Right hindlimb (tissue), 1 donor: ENCODE data around the gene PRPF19.

ENCODE experiments used
- DNase-seq: peaks from one replicate; pipeline ENCODE4 v3.0.0-alpha.2; 2018

Gene PRPF19

DNA sequence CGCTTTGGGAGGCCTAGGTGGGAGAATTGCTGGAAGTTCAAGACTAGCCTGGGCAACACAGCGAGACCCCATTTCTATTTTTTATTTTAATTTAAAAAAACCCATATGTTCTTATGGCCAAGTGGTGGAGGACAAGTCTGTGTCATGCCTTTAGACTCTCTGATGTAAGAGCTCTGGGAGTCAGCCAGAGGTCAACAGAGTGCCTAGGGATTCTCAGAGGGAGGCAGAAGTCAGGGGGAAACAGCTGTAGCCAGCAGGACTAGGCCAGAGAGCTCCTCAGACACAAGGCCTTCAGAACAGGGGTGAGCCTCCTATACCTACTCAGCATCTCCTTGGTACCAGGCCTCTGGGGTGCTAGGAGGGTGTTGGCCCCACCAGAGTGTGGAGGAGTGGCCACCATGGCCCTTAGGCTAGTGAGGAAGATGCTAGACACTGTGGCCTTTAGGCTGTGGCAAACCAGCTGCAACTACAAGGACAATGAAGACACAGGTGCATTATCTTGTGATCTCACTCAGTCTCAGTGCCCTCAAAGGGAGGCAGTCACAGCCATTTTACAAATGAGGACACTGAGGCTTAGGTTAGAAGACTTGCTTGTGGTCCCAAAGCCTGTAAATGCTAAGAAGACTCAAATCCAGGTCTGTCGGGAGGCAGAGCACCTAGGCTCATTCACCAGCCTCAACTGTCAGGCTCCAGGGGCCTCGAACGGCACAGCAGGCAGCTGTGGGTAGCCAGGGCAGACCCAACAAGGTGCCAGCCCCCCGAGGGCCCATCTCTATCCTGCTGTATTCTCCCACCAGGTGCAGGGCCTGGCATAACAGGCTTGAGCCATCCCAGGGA is 34.0 kb downstream of the PRPF19 start:
- peak; percentile 76 for DNase-seq

DNA sequence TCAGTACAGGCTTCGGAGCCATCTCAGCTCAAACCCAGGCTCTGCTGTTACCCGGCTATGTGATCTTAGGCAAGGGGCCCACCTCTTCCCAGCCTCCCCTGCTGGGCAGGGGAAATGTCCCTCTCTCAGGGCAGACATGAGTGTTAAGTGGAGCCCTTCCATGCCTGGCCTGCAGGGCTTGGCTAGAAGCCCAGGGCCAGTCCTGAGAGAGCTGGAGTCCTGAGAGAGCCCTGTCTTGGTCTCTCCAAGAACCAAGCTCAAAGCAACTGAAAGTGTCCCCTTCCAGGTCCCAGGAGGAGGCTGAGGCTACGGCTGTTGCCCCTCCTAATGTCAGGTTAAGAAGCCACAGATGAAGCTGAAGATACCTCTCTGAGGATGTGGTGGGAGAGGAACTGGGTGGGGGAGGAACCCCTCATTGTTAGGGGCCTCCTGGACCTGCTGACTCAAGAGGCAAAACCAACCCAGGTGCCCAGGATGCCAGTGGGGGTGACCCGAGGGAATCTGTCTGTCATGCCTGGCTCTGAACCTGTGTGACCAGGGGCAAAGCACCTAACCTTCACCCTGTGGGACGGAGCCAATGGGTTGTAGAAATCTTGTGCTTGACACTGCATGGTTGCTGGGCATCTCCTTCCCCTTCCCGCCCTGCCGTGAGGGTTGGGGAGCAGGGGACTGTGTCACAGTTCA is 34.9 kb downstream of the PRPF19 start:
- no peak for DNase-seq

DNA sequence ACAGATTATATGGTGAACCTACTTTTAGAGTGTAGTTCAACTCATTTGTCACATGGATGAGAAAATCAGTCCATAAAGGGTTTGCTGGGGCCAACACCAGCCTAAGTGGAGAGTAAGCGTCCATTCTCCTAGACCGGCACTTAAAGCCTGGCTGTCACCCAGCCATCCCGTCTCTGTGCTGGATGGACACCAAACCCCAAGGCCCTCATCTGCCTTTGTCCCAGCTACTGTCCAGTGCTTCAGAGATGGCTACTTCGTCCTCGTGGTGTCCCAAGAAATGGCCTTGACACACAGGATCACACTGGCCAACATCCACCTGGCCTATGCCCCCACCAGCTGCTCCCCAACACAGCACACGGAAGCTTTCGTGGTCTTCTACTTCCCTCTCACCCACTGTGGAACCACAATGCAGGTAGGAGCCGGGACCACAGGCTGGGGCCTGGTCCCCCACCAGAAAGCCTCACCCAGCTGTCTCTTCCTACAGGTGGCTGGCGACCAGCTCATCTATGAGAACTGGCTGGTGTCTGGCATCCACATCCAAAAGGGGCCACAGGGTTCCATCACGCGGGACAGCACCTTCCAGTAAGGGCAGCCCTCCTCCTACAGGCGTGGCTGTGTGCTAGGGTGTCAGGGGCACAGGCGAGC is 35.5 kb downstream of the PRPF19 start:
- no peak for DNase-seq

DNA sequence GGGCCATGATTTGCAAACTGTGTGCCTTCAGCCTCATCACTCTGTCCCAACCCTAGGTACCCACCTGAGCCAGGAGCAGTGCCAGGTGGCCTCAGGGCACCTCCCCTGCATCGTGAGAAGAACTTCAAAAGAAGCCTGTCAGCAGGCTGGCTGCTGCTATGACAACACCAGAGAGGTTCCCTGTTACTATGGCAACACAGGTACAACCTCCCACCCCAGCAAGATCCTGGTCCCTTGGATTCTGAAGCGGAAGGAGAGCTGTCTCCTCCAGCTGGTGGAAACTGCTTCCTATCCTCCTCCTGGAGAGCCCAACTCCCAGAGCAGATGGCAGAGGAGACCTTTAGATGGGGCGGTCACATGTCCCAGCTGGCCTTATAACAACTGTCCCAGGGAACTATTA is 36.1 kb downstream of the PRPF19 start:
- DNase-seq: no peak

DNA sequence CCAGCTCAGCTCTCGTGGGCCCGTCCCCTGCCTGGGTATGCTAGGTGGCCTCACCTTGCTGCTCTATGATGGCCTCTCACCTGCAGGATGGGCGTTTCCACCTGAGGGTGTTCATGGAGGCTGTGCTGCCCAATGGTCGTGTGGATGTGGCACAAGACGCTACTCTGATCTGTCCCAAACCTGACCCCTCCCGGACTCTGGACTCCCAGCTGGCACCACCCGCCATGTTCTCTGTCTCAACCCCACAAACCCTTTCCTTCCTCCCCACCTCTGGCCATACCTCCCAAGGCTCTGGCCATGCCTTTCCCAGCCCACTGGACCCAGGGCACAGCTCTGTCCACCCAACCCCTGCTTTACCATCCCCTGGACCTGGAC is 36.9 kb downstream of the PRPF19 start:
- DNase-seq: no peak

DNA sequence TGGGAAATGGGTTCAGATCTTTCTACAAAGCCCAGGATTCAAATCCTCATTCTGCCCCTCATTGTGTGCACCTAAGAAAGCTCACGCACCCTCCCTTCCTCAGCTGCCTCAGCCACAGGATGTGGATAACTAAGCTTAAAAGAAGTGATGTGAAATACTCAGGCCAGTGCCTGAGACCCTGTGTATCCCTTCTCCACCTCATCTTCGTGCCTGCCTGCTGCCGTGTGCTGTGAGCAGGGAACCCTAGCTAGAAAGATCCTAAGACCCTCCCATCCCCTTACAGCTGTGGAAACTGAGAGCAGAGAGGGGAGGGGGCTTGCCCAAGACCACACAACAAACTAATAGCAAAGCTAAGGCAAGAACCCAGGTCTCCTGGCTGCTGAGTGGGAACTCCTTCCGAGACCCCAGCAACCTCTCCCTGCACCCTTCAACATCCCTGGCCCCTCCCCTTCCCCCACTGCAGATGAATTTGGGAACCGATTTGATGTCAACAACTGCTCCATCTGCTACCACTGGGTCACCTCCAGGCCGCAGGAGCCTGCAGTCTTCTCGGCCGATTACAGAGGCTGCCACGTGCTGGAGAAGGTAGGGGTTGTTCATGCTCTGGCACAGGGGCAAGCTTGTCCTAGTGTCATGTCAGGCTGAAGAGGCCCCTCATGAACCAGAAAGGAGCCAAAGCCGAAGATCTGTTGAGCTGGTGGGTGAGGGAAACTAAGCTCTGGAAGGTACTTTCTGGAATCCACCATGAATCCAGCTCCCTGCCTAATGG is 37.5 kb downstream of the PRPF19 start:
- DNase-seq: no peak

DNA sequence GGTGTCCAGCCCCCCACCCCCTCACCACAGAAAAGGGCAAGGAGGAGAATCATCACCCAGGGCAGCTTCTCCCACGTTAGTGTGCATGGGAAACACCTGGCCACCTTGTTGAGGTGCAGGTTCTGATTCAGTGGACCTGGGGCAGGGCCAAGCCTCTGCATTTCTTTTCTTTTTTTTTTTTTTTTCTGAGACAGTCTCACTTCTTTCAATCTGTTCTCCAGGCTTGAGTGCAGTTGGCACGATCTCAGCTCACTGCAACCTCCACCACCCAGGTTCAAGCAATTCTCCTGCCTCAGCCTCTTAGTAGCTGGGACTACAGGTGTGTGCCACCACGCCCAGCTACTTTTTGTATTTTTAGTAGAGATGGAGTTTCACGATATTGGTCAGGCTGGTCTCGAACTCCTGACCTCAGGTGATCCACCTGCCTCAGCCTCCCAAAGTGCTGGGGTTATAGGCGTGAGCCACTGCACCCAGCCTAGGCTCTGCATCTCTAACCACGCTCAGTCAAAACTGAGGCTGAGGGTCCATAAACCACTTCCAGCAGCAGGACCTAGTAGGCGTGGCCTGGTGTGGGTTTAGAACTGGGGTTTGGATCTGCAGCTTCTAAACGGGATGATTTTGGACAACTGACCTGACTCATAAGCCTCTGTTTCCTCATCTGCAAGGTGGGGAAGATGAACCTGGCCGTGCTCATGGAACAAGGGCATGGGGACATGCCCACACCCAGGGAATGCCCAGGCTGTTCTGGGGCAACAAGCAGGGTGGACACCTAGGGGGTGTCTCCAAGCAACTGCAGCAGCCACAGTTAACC is 38.3 kb downstream of the PRPF19 start:
- DNase-seq: no peak

DNA sequence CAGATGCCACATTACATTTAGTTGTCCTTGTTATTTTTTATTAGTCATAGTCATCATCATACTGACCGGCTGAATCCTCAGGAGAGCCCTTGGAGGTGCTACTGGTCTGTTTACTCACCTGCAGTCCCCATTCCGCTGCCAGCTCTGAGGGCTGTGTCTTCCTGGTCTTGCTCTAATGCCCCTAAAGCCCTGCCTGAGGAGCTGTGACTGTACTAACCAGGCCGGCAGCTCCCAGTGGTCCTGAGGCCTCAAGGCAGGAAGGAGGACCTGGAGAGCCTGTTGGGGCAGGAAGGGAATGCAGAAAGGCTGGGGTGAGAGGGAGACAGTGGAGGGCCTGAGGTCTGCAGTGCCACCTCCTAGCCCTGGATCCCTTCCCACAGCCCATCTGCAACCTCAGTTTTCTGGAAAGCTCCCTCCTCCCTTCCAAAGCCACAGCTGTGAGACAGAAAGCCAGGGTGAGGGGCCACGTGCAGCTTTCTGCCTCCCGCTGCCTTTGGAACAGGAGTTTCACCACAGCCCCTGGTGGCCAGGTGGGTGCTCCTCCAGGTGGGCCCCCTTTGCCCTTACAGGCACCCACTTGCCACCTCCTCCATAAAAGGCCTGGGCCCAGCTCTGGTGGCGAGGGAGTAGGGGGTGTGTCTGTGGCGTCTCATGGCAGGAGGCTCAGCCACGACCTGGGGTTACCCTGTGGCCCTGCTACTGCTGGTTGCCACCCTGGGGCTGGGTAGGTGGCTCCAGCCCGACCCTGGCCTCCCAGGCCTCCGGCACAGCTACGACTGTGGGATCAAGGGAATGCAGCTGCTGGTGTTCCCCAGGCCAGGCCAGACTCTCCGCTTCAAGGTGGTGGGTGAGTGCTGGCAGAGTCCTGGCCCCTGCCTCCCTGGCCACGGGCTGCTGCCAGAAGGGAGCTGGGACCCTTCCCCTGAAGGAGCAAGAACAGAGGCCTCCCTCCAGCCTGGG is 39.2 kb downstream of the PRPF19 start, which contains the start of gene ZP1:
ZP1 (plus strand) TSS at position 632 of the 960 bp plus-strand sequence; CDS start at position 652, 20 bp downstream.
- no peak for DNase-seq

DNA sequence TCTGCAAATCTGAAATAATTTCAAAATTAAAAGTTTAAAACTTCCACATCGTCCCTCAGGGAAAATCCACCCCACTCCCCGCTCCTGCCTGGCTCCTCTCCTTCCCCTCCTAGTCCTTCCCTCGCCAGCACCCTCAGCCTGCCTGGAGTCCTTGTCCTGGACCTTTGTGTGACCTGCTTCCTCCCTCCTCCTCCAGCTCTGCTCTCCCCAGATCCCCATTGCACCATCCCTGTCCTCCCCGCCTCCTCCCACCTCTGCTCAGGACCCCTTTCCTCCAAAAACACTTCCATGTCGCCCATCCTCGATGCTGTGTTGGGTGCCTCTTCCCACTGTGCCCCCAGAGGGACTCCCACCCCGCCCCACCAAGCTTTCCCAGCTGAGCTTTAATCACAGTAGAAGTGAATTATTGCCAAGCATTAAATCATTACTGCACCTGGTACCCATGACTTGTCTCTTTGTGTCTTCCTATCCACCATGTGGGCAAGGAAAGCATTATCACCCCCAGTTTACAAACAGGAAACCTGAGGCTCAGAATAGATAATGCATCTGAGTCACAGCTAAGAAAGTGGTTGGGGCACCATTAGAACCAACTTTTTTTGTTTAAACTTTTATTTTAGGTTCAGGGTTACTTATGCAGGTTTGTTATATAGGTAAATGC is 41.4 kb downstream of the PRPF19 start:
- no peak for DNase-seq

DNA sequence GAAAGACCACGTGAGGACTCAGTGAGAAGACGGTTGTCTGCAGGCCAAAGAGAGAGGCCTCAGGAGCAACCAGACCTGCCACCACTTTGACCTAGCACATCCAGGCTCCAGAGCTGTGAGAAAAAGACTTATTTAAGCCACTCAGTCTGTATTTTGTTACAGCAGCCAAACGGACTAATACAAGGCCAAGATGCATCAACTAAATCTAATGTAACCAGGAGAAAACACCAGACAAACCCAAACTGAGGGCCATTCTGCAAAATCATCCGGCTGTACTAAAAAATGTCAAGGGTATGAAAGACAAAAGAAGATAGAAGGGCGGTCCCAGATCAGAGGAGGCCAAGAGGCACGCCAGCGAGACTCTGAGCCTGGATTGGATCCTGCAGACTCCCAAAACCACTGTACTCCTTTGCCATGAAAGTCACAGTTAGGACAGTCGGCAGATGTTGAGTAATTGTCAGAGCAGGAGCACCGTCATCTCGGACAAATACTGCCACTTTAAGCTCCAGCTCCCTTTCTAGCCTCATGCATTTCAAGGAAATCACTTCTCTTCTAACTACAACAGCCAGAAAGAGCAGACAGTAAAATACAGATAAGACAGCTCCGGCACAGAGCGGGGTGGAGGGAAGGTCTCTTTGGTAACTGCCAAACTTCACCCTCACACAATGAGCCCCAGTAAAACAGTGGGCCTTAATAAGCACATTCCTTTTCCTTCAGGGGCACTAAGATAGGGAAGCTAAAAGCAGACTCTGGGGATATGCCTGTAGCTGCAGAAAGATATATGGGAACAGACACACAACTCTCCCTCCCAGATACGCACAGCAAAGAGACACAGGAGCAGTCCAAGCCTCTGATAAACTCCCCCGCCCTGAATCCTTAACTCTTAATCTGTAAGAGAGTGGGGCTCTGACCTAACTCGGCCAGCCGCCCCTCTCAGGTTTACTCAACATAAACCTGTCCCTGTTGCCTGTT is 42.5 kb downstream of the PRPF19 start:
- DNase-seq: no peak

DNA sequence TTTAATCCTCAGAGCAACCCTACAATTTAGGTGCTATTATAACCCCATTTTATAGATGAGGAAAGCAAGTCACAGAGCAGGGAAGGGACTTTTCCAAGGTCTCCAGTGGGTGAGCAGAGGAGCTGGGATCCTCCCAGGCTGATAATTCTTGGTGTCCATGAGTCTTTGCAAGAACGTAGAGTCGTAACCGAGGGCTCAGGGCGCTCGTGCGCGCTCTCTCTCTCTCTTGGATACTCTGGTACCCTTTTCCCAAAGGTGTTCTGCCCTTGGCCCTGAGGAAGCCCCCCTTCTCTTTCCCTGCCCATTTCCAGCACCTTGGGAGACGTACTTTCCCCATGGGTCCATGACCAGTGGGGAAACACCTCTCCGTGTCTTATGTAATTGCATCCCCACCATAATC is 44.2 kb downstream of the PRPF19 start:
- no peak for DNase-seq

DNA sequence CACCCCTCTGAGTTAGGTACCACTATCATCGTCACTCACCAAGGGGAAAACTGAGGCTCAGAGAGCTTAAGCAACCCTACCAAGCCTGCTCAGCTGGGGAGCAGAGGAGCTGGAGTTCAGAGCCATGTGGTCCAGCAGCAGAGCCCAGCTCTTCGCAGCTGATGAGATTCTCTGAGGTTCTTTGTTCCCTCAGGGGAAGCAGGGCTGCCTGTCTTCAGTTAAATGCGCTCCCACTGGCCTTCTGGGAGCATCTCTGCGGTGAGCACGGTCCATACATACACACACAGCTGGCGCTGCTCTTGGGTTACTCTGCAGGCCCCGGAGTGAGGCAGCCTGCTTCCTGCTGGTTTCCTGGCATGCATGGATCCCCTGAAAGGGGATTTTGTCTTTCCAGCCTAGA is 45.4 kb downstream of the PRPF19 start:
- peak; percentile 57 for DNase-seq

DNA sequence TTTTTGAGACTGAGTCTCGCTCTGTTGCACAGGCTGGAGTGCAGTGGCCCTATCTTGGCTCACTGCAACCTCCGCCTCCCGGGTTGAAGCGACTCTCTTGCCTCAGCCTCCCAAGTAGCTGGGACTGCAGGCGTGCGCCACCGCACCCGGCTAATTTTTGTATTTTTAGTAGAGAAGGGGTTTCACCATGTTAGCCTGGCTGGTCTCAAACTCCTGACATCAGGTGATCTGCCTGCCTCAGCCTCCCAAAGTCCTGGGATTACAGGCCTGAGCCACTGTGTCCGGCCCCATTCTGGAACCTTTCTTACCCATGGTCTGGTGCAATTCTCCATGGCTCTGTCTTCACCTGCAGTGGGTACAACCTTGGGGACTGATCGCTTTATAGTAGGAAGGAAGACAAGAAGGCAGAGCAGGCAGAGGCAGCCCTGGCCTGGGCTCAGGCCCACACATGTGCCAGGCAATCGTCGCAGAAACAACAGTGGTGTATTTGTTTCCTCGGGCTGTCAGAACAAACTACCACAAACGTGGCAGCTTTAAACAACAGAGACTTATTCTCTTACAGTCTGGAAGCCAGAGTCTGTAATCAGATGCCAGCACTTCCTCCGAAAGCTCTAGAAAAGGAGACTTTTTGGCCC is 46.7 kb downstream of the PRPF19 start:
- DNase-seq: no peak

DNA sequence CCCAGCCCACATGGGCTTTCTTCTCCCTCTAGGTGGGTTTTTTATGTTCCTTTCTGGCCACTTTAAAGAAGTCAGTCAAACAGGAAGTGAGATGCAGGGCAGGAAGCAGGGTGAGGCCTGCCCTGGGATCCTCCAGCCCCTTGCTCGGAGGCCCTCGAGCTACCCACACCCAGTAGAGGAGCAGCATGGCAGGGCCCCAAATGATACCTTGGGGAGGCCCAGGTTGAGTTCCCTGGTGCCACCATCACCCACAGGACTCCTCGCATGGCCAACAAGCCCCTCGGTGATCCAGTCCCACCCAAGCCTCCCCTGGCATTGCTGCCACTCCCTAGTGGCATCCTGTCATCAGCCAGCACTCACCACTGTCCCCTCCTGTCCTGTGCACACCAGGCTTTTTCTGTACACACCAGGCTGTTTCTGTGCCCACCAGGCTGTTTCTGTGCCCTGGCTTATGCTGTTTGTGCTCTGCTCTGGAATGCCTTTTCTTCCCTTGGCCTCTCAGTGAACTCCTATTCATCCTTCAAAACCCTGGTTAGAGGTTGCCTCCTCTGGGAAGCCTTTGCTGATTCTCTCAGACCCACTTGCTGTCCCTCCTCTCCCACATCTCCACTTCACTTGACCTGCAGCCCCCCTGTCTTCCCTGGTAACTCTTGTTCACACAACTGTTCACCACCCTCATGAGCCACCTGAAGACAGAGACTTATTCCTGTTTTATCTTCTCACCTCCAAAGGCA is 47.5 kb downstream of the PRPF19 start:
- DNase-seq: no peak

DNA sequence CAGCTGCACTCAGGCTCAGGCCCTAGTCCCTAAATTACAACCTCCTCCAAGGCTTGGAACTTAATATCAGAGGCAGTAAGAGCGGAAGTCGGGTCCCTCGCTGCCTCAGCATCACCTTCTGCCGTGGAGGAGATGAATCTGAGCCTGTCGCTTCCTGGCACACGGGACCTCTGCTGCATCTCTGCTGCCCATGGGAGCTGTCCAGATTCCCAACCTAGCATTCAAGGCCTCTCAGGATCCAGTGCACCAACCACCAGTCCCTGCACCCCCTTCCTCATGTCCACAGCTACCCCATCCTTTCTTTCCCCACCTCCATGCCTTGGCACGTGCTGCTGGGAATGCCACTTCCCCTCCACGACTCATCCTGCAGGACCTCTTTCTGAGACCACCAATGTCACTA is 48.1 kb downstream of the PRPF19 start:
- no peak for DNase-seq

DNA sequence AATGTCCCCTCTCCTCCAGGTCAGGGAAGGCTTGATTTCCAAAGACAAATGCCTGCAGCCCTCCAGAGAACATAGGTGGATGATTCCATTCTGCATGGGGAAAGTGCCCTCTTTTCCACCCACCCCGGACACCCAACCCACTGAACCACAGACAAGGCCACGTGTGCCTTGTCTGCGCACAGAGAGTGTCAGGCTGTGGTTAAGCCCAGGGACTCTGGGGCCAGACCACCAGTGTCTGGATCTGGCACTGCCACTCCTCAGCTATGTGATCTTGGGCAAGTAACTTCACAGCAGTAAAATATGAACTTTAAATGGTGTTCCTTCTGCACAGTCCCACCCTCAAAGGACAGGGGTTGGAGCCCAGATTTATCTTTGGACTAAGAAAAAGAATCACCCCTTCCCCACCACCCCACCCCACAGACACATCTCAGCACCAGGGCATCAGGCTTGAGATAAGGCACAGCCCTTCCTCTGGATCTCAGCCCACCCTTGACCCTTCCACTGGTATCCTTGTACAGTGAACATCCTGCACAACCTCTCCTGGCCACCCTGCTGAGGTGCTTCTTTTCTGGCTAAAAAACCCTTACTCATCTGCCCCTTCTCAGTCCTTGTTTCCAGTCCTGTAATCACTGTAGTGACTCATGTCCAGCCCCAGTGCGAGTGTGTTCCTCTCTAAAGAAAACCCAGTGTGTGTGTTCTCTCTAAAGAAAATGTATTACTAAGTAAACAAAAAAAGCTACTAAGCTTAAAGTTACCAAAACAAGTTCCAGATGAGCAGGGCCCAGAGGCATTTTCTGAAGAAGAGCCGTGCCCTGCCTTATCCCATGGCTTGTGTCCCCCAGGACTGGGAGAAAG is 48.8 kb downstream of the PRPF19 start:
- no peak for DNase-seq
